ENCODE results near the gene ARHGAP8.
A peak's percentile ranks its signal among the peaks of the same experiment; 100 is the strongest.

Gene ARHGAP8

GRCh38 chr22:44750481-44750880 lies 1.9 kb upstream of the ARHGAP8 start:
- no peak overlapping the region for H4K8ac ChIP-seq (ENCODE audit: low read length)
- H2BK120ac ChIP-seq (ENCODE audit: low read depth, low read length) = no peak overlapping the region
- peaks cover 28% of the 10 kb centered on the region for H3K4me1 ChIP-seq (ENCODE audit: control insufficient read depth, insufficient read depth, low read depth, low read length)
- no peaks in the 10 kb centered on the region for H3K36me3 ChIP-seq (ENCODE audit: control insufficient read depth in 1 of 2, insufficient read depth in 2 of 2, low read depth in 1 of 2, low read length in 2 of 2)
- no peak overlapping the region for H4K91ac ChIP-seq (ENCODE audit: low read length)
- H3K4me2 ChIP-seq (ENCODE audit: low read length, poor library complexity, severe bottlenecking) = no peak overlapping the region
- peaks cover 4% of the 10 kb centered on the region for H3K9me3 ChIP-seq (ENCODE audit: control insufficient read depth, low read length)
- H3K27me3 ChIP-seq (ENCODE audit: control insufficient read depth in 1 of 2, insufficient read depth in 1 of 2, low read length in 2 of 2) = peaks cover 42 to 71% of the 10 kb centered on the region in 2 experiments
- no peak overlapping the region for H2BK15ac ChIP-seq (ENCODE audit: low read depth, poor library complexity, severe bottlenecking)
- no peak overlapping the region for H3K18ac ChIP-seq (ENCODE audit: low read depth in 1 of 2, low read length in 2 of 2)
- H3K4ac ChIP-seq (ENCODE audit: low read depth in 1 of 2, low read length in 2 of 2) = no peak overlapping the region
- no peaks in the 10 kb centered on the region for H3K79me1 ChIP-seq (replicated peaks; ENCODE audit: low read length, poor library complexity, severe bottlenecking)
- H2BK5ac ChIP-seq (ENCODE audit: low read depth, low read length, poor library complexity, severe bottlenecking) = no peak overlapping the region
- no peak overlapping the region for H3K23ac ChIP-seq (ENCODE audit: low read length in 2 of 2)
- no peak overlapping the region for H3K14ac ChIP-seq (ENCODE audit: low read length in 2 of 2)
- H3K9ac ChIP-seq (ENCODE audit: low read length) = no peak overlapping the region
- no peak overlapping the region for H3K27ac ChIP-seq (ENCODE audit: low read length, poor library complexity, severe bottlenecking)
- no peak for DNase-seq
- H2AK5ac ChIP-seq (ENCODE audit: low read length, severe bottlenecking) = no peak overlapping the region
- H2BK12ac ChIP-seq (ENCODE audit: low read length in 2 of 2) = no peak overlapping the region
- no peak overlapping the region for H2AFZ ChIP-seq (ENCODE audit: low read depth, low read length)
- H3K4me3 ChIP-seq (ENCODE audit: insufficient read depth in 1 of 2, low read depth in 1 of 2, low read length in 2 of 2) = no peak overlapping the region
- no CpG with 5 or more reads among the region's 1 CpG for WGBS

GRCh38 chr22:44753189-44754042 lies 1.0 kb downstream of the ARHGAP8 start:
- no peak overlapping the region for H3K23ac ChIP-seq (ENCODE audit: low read length in 2 of 2)
- H3K4me1 ChIP-seq (ENCODE audit: control insufficient read depth, insufficient read depth, low read depth, low read length) = peaks cover 22% of the 10 kb centered on the region
- H3K9me3 ChIP-seq (ENCODE audit: control insufficient read depth, low read length) = peaks cover 4% of the 10 kb centered on the region
- no peak overlapping the region for H3K14ac ChIP-seq (ENCODE audit: low read length in 2 of 2)
- H3K4ac ChIP-seq (ENCODE audit: low read depth in 1 of 2, low read length in 2 of 2) = no peak overlapping the region
- peaks cover 53 to 64% of the 10 kb centered on the region in 2 experiments for H3K27me3 ChIP-seq (ENCODE audit: control insufficient read depth in 1 of 2, insufficient read depth in 1 of 2, low read length in 2 of 2)
- H3K36me3 ChIP-seq (ENCODE audit: control insufficient read depth in 1 of 2, insufficient read depth in 2 of 2, low read depth in 1 of 2, low read length in 2 of 2) = no peaks in the 10 kb centered on the region
- no peak overlapping the region for H2BK12ac ChIP-seq (ENCODE audit: low read length in 2 of 2)
- no peak overlapping the region for H2AK5ac ChIP-seq (ENCODE audit: low read length, severe bottlenecking)
- no peak overlapping the region for H3K4me2 ChIP-seq (ENCODE audit: low read length, poor library complexity, severe bottlenecking)
- H4K91ac ChIP-seq (ENCODE audit: low read length) = no peak overlapping the region
- H2BK120ac ChIP-seq (ENCODE audit: low read depth, low read length) = no peak overlapping the region
- 43% methylated on average over 28 of the region's 29 CpGs for WGBS
- DNase-seq = no peak
- H4K8ac ChIP-seq (ENCODE audit: low read length) = no peak overlapping the region
- peak overlapping the region in 1 of 2 experiments; percentile 57 for H3K4me3 ChIP-seq (ENCODE audit: insufficient read depth in 1 of 2, low read depth in 1 of 2, low read length in 2 of 2)
- H3K27ac ChIP-seq (ENCODE audit: low read length, poor library complexity, severe bottlenecking) = no peak overlapping the region
- no peak overlapping the region for H3K9ac ChIP-seq (ENCODE audit: low read length)
- no peaks in the 10 kb centered on the region for H3K79me1 ChIP-seq (replicated peaks; ENCODE audit: low read length, poor library complexity, severe bottlenecking)
- H3K18ac ChIP-seq (ENCODE audit: low read depth in 1 of 2, low read length in 2 of 2) = no peak overlapping the region
- H2AFZ ChIP-seq (ENCODE audit: low read depth, low read length) = no peak overlapping the region
- no peak overlapping the region for H2BK5ac ChIP-seq (ENCODE audit: low read depth, low read length, poor library complexity, severe bottlenecking)
- H2BK15ac ChIP-seq (ENCODE audit: low read depth, poor library complexity, severe bottlenecking) = no peak overlapping the region

DNA sequence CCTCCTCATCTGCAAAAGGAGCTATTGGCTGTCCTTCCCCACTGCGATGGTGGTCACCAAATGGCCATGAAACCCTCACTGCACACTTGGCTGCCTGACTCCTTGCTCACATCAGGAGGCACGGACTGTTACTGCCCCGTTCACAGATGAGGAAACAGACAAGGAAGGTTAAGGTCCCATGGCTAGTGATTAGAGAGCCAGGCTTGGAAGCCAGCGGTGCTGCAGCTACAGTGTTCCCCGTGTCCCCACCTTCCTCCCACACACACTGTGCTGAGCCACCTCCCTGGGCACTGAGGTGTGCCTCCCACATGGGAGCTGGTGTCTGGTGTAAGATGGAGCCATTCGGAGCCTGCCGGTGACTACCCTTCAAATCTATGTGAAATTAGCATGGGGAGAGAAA lies 2.6 kb downstream of the ARHGAP8 start:
- H2BK12ac ChIP-seq (ENCODE audit: low read length in 2 of 2) = no peak overlapping the region
- H3K79me1 ChIP-seq (replicated peaks; ENCODE audit: low read length, poor library complexity, severe bottlenecking) = no peaks in the 10 kb centered on the region
- H4K8ac ChIP-seq (ENCODE audit: low read length) = no peak overlapping the region
- peaks cover 4% of the 10 kb centered on the region for H3K9me3 ChIP-seq (ENCODE audit: control insufficient read depth, low read length)
- H3K27ac ChIP-seq (ENCODE audit: low read length, poor library complexity, severe bottlenecking) = no peak overlapping the region
- H3K4ac ChIP-seq (ENCODE audit: low read depth in 1 of 2, low read length in 2 of 2) = no peak overlapping the region
- H2BK5ac ChIP-seq (ENCODE audit: low read depth, low read length, poor library complexity, severe bottlenecking) = no peak overlapping the region
- peaks cover 67 to 71% of the 10 kb centered on the region in 2 experiments for H3K27me3 ChIP-seq (ENCODE audit: control insufficient read depth in 1 of 2, insufficient read depth in 1 of 2, low read length in 2 of 2)
- no peak overlapping the region for H3K18ac ChIP-seq (ENCODE audit: low read depth in 1 of 2, low read length in 2 of 2)
- WGBS = 62% methylated on average over 6 of the region's 7 CpGs
- H3K4me1 ChIP-seq (ENCODE audit: control insufficient read depth, insufficient read depth, low read depth, low read length) = peaks cover 28% of the 10 kb centered on the region
- H2BK120ac ChIP-seq (ENCODE audit: low read depth, low read length) = no peak overlapping the region
- no peak overlapping the region for H3K9ac ChIP-seq (ENCODE audit: low read length)
- H3K23ac ChIP-seq (ENCODE audit: low read length in 2 of 2) = no peak overlapping the region
- H2AFZ ChIP-seq (ENCODE audit: low read depth, low read length) = no peak overlapping the region
- no peak overlapping the region for H2AK5ac ChIP-seq (ENCODE audit: low read length, severe bottlenecking)
- H4K91ac ChIP-seq (ENCODE audit: low read length) = no peak overlapping the region
- H3K4me3 ChIP-seq (ENCODE audit: insufficient read depth in 1 of 2, low read depth in 1 of 2, low read length in 2 of 2) = no peak overlapping the region
- no peak overlapping the region for H3K4me2 ChIP-seq (ENCODE audit: low read length, poor library complexity, severe bottlenecking)
- no peak overlapping the region for H2BK15ac ChIP-seq (ENCODE audit: low read depth, poor library complexity, severe bottlenecking)
- H3K14ac ChIP-seq (ENCODE audit: low read length in 2 of 2) = no peak overlapping the region
- no peaks in the 10 kb centered on the region for H3K36me3 ChIP-seq (ENCODE audit: control insufficient read depth in 1 of 2, insufficient read depth in 2 of 2, low read depth in 1 of 2, low read length in 2 of 2)
- DNase-seq = no peak

DNA sequence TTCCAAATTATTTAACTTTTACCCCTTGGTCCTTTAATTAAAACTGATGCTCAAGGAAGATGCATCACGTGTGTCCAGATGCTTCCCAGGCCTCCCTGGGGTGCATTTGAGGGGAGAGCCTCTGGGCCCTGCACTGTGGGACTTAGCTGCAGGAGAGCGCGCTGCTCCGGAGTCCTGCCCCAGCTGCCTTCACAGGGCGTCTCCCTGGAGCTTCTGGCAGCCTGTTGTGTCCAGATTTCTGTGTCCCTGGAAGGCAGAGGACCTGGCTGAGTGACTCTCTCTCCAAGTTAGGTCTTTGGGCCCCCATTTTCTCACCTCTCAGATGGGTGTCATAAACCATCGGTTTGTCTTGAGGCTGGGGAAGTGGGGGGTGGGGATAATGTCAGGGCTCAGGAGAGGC lies 3.0 kb downstream of the ARHGAP8 start:
- Histone ChIP-seq H3K4ac (ENCODE audit: low read depth in 1 of 2, low read length in 2 of 2) (no peak overlapping the region), H4K91ac (ENCODE audit: low read length) (no peak overlapping the region), H3K4me1 (ENCODE audit: control insufficient read depth, insufficient read depth, low read depth, low read length) (peaks cover 28% of the 10 kb centered on the region), H3K27ac (ENCODE audit: low read length, poor library complexity, severe bottlenecking) (no peak overlapping the region), H4K8ac (ENCODE audit: low read length) (no peak overlapping the region), H2BK120ac (ENCODE audit: low read depth, low read length) (no peak overlapping the region), H2BK5ac (ENCODE audit: low read depth, low read length, poor library complexity, severe bottlenecking) (no peak overlapping the region), H3K27me3 (ENCODE audit: control insufficient read depth in 1 of 2, insufficient read depth in 1 of 2, low read length in 2 of 2) (peaks cover 68 to 70% of the 10 kb centered on the region in 2 experiments), H3K9ac (ENCODE audit: low read length) (no peak overlapping the region), H3K4me3 (ENCODE audit: insufficient read depth in 1 of 2, low read depth in 1 of 2, low read length in 2 of 2) (no peak overlapping the region), H2BK15ac (ENCODE audit: low read depth, poor library complexity, severe bottlenecking) (no peak overlapping the region), H3K79me1 (replicated peaks; ENCODE audit: low read length, poor library complexity, severe bottlenecking) (no peaks in the 10 kb centered on the region), H2AFZ (ENCODE audit: low read depth, low read length) (no peak overlapping the region), H3K4me2 (ENCODE audit: low read length, poor library complexity, severe bottlenecking) (no peak overlapping the region), H2AK5ac (ENCODE audit: low read length, severe bottlenecking) (no peak overlapping the region), H3K36me3 (ENCODE audit: control insufficient read depth in 1 of 2, insufficient read depth in 2 of 2, low read depth in 1 of 2, low read length in 2 of 2) (no peaks in the 10 kb centered on the region), H3K9me3 (ENCODE audit: control insufficient read depth, low read length) (peaks cover 3% of the 10 kb centered on the region), H3K14ac (ENCODE audit: low read length in 2 of 2) (no peak overlapping the region), H3K23ac (ENCODE audit: low read length in 2 of 2) (no peak overlapping the region), H2BK12ac (ENCODE audit: low read length in 2 of 2) (no peak overlapping the region), H3K18ac (ENCODE audit: low read depth in 1 of 2, low read length in 2 of 2) (no peak overlapping the region)
- DNase-seq = no peak
- WGBS = 37% methylated on average over 6 of the region's 6 CpGs

All from mesenchymal stem cell (in vitro differentiated cells and primary cell).